ENCODE results near the gene RNF26.

GRCh38 chr11:119356349-119357031 is 22.2 kb downstream of the RNF26 start:
- TF ChIP-seq CTCF (IDR thresholded peaks at IDR 0.05): peak; percentile 80 to 97 (median 95)
- TF ChIP-seq POLR2A (IDR thresholded peaks at IDR 0.05): no peak
